Mesenteric fat pad (tissue), 1 donor: ENCODE data around the gene TECR. TPM values are rescaled to one million over a fixed set of nuclear protein-coding genes. Genes with fewer than 3 reads are reported as not detected.
A peak's percentile ranks its signal among the peaks of the same experiment; 100 is the strongest.

Experiments used
- DNase-seq: peaks from one replicate; pipeline ENCODE4 v3.0.0-alpha.2; 2020; ENCODE audit warnings: low spot score
- total RNA-seq: library from RNA; stranded (reverse); fragmentation: NEBNext Ultra II Directional; extraction: Animal tissue kit (Norgen Biotek cat#: 25700); gene quantifications from one replicate; pipeline ENCODE4 v1.2.1, GENCODE V29; 2021
- donor health status: DM: yes; HTN: yes; CAD: no.

TECR gene
- total RNA-seq, 1 donor from 2014 or later: 119 TPM

DNA sequence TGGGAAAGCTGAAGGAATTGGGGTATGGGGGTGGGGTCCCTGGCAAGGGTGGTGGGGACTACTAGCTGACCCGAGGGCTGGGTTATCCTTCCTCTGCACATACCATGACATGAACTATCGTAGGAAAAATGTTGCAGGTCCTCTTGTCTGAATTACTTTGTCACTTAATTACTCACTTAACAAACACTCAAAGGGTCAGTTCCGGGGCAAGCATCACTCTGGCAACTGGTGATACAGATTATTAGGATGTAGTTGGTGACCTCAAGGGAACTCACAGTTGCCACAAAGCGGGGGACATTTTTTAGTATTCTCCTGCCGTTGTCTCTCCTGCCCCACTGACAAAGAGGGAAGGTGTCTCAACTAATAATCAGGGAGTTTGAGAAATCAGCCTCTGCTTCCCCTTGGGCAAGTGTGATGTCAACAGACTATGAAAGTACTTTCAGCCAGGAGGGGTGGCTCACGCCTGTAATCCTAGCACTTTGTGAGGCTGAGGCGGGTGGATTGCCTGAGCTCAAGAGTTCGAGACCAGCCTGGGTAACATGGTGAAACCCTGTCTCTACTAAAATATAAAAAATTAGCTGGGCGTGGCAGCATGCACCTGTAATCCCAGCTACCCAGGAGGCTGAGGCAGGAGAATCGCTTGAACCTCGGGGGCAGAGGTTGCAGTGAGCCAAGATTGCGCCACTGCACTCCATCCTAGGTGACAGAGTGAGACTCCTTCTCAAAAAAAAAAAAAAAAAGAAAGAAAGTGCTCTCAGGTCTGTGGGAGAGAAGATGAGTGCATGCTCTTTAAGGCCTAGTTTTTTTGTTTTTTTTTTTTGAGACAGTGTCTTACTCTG lies 21.5 kb upstream of the TECR start:
- no peak for DNase-seq

DNA sequence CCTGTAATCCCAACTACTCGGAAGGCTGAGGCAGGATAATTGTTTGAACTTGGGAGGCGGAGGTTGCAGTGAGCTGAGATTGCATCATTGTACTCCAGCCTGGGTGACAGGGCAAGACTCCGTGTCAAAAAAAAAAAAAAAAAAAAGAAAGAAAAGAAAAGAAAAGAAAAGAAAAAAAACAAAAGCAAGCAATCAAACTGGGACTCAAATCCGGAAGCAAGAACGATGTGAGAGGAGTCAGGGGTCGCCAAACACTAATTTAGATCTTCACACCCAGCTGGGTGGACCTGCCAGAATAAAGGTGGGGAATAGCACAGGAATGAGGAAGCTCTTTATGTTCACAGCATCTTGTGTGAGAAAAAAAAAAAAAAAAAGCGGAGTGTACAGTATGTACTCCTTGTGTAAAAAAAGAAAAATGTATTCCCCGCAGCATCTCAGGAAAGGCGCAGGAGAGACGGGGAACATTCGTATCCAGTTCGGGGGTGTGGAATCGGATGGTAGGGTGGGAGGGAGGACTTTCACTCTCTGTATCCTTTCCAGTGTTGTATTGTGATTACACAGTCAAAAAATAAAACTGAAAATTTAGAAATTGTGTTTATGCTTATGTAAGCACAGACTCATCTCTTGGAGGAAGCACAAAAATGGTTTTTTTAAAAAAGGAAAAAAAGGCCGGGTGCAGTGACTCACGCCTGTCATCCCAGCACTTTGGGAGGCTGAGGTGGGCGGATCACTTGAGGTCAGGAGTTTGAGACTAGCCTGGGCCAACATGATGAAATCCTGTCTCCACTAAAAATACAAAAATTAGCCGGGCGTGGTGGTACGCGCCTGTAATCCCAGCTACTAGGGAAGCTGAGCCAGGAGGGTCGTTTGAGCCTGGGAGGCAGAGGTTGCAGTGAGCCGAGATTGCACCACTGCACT lies 18.8 kb upstream of the TECR start:
- no peak for DNase-seq

DNA sequence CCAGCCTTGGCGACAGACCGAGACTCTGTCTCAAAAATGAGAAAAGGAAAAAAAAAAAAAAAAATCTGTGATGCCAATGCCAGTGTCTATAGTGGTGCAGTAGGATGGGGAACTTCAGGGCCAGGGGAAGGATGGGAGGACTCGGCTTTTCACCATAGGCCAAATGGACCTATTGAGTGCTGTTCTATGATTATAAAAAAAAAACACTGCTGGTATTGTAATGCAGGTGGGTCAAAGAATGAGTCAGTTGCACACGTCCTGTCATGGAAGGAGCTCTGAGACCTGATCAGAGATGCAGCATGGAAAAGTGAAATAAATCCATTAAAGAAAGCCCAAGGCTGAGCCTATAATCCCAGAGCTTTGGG lies 18.2 kb upstream of the TECR start:
- no peak for DNase-seq

DNA sequence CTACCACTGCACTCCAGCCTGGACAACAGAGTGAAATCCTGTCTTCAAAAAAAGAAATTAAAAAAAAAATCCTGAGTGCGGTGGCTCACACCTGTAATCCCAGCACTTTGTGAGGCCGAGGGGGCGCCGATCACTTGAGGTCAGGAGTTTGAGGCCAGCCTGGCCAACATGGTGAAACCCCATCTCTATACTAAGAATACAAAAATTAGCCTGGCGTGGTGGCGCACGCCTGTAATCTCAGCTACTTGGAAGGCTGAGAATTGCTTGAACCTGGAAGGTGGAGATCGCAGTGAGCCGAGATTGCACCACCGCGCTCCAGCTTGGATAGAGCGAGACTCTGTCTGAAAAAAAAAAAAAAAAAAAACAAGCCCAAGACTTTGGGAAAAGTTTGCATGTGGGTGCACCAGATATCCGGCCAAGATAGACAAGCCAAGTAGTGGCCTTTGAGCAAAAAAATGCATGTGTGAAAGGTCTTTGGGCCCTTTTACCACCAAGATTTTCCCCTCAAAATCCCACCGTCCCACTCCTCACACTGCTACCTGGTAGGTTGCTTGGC lies 16.9 kb upstream of the TECR start:
- no peak for DNase-seq

DNA sequence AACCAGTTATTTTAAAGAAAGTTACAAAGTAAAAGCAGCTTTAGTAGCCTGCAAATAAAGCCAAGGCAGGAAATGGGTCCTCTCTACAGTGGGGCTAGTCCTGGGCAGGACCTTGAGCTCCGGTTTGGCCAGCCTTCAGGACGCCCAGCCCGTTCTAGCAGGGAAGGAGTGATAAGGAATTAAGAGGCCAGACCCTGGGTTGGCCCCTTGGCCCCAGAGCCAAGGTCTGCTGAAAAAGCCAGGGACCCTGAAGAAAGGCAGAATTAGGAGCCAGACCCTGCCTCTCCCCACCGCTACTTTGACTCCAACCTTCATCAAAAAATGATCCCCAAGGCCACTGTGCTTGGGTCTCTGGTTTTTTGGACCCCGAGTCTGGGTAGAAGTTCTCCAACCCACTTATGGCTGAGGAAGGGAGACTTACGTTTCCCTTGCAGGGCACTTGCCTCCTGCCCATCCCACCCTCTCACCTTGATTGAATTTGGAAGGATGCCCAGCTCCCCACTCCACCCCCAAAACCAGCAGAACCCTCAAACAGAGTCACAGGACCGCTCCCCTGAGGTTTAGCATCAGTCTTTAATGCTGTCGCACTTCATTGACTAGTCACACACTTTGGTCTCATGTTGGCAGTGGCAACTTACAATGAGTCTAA lies 15.1 kb upstream of the TECR start:
- DNase-seq: no peak

DNA sequence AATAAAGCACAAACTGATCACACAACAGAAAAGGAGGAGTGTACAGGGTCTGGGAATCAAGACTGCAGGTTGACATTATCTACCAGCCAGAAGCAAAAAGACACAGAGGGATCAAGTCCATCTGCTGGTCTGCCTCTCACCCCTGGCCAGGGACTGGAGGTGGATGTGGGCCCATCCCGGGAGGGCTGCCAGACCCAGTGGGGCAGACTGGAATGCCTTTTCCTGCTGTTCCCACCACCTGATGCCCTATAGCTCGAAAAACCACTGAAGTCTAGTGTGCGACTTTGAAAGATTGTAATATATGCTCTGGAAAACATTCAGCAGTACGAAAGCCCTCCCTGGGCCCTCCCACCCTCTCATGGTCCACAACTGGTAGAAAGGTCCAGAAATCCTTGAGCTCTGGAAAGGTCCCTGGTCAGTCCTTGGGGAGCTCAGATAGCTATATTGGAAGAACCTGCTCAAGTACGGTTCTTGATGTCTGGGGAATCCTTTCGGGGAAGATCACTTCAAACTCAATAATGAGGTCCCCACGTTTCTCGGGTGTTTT lies 13.8 kb upstream of the TECR start:
- no peak for DNase-seq

DNA sequence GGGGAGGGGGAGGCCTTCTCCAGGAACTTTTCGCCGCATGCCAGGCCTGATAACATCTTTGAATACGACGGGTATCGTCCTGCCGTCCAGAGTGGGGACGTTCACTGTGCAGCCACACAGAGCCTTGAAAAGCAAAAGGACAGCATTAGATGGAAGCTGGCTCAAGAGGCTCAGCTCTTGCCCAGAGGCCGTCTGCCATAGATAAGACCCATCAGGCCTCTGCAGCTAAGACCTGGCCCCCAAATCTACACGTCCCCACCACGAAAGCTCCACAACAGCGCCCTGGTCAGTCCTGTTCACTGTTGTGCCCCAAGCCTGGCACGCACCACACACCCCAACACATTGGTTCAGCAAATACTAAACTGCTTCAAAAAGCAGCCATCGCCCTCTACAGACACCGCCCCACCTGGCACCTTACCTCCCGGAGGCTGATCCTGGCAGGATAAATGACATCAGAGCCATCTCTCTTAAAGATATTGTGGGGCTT lies 13.3 kb upstream of the TECR start:
- DNase-seq: no peak

DNA sequence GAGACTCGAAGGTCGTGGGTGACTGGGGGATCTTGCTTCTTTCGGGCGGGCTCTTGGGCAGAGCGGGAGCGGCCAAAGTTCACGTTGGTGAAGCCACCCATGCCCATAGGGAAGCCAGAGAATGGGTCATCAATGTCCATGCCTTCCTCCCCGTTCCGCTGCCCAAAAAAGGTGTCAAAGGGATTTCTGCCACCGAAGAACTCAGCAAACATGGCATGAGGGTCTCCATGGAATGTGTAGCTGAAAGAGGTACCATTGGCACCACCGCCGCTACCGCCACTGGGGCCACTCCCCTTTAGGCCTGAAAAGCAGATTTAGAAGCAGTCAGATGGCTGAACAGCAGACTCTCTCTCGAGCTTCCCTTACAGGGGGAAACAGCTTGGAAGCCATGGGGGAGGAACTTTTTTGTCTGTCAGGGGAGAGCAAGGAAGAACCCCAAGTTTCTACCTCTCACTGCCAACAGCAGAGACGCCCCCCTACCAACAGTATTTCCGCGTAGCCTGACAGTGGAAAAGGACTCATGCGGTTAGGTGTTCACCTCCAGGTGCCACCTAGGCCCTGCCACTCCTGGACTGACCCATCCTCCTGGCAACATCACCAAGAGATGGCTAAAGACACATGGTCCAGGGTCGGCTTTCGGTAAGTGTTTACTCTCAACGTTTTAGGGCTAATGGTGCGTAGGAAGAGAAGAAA lies 12.5 kb upstream of the TECR start:
- DNase-seq: no peak

DNA sequence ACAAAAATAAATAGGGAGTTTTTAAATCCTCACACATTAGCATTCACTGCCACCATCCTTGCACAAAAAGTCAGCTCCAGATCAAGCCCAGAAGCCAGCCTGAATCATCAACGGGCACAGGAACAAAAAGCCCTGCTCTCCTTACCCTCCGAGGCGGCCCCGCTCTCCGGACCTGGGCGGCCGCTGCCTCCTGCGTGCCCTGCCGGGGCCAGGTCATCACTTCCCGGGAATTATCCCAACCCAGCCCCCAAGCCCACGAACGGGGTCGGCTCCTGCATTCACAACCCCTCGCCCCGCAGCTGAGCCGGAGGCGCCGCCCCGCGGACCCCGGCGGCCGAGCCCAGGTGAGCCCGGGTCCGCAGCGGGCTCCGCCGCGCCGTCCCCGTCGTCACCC lies 12.0 kb upstream of the TECR start:
- DNase-seq: peak; percentile 89

DNA sequence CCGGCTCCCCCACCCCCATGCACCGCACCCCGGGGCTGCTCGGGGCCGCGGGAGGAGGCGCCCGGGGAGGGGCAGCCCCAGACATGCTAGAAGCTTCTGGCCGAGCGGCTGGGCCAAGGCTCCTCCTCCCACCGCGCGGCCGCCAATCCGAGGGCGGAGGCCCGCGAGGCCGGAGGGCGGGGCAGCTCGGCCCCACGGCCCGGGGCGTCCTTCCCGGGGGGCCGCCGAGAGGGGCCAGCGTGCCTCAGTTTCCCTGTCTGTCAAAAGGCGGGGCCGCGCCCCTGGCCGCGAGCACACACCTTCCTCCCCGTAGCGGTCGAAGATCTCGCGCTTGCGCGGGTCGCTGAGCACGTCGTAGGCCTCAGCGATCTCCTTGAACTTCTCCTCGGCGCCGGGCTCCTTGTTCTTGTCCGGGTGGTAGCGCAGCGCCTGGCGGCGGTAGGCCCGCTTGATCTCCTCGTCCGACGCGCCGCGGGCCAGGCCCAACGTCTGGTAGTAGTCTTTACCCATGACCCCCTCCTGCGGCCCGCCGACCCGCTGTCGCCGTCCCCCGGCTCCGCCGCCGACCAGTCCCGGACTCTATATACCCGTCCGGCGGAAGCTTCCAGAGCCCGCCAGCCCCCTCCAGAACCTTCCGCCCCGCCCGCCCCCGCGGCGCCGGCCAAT lies 11.4 kb upstream of the TECR start, which contains the start of gene DNAJB1:
Gene DNAJB1, minus strand, starts transcription at position 558 of the 666 bp plus-strand sequence. Its CDS starts 48 bp downstream, at position 510.
- DNase-seq: peak; percentile 93

DNA sequence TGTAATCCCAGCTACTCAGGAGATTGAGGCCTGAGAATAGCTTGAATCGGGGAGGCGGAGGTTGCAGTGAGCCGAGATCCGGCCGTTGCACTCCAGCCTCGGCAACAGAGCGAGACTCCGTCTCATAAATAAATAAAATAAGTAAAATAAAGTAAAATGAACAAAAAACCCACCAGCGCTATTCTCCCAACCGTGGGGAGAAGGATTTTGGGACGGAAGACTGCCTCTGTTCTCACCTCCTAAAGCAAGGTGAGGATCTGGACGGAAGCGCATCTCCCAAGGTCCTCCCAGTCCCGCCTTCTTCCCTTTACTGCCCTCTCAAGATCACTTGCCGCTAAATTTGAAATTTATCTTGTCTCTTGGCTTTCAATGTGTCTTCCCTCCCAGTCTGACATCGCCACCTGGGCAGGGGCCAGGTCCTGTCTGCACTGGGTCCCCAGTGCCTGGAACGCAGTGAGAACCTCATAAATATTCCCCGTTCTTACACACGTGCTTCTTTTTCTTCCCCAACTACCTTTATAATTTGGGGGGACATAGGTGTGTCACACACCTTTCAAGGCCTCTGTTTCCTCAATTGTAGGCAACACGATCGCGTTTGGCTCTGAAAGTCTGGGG lies 10.0 kb upstream of the TECR start:
- no peak for DNase-seq

DNA sequence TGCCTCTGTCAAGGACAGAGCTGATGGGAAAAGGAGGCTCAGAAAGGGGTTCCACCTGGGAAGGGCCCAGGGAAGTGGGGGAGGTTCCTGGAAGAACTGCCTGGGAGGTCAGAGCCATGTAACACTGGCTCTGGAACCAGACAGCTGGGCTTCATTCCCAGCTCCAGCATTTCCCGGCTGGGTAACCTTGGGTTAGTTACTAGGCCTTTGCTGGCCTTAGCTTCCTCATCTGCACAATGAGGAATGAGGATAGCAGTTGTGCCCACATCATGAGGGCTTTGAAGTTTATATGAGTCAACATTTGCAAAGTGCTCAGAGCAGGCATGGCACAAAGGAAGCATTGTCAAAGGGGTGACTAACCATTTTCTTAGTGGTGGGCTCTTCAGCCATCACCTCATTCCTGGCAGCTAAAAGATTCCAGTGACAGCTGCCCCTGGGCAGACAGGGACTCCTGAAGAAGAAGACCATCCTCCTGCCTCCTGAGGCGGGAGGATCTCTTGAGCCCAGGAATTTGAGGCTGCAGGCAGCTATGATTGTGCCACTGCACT lies 9.5 kb upstream of the TECR start:
- DNase-seq: no peak

DNA sequence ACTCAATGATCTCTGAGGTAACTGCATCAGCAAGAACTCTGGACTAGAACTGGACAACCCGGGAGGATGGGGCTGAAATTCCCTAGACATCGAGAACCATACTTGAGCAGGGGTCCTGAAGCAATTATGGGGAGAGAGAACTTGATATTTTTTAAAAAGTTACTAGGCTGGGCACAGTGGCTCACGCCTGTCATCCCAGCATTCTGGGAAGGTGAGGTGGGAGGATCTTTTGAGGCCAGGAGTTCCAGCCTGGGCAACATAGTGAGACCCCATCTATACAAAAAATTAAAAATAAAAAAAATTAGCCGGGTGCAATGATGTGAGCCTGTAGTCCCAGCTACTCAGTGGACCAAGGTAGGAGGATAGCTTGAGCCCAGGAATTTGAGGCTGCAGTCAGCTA lies 8.9 kb upstream of the TECR start:
- DNase-seq: no peak

DNA sequence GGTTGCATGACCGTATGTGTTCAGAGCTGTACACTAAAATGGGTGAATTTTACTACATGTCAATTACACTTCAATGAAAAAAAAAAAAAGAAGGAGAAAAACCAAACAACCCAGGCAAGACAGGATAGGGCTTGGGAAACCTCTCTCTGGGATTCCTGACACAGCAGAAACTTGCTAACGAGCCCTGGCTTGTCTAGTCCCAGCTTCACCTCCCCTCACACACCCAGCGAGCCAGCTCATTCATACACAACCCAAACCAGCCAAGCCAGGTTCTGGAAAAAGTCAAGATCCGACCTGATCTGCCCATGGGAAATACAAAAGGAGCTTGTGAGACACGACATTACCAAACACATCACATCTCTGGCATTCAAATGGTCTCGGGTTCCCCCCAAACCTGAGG lies 3.7 kb upstream of the TECR start:
- DNase-seq: no peak

DNA sequence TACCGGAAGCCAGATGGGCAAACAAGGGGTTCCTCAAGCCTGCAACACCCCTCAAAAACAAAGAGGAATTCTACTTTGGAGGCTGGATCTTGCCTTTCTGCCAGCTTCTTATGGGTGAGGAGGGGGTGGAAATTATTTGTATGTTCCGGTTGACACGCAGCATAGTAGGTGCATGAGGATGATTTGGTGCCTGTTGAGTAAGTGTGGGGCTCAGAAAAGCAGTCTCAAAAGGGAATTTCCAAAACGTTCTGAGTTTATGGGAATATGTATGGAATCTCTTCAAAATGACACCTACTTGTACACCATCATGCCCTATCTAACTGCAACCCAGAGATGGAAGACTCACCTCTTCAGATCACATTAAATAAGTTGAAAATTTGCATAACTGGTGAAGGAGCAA lies 3.0 kb upstream of the TECR start:
- no peak for DNase-seq

DNA sequence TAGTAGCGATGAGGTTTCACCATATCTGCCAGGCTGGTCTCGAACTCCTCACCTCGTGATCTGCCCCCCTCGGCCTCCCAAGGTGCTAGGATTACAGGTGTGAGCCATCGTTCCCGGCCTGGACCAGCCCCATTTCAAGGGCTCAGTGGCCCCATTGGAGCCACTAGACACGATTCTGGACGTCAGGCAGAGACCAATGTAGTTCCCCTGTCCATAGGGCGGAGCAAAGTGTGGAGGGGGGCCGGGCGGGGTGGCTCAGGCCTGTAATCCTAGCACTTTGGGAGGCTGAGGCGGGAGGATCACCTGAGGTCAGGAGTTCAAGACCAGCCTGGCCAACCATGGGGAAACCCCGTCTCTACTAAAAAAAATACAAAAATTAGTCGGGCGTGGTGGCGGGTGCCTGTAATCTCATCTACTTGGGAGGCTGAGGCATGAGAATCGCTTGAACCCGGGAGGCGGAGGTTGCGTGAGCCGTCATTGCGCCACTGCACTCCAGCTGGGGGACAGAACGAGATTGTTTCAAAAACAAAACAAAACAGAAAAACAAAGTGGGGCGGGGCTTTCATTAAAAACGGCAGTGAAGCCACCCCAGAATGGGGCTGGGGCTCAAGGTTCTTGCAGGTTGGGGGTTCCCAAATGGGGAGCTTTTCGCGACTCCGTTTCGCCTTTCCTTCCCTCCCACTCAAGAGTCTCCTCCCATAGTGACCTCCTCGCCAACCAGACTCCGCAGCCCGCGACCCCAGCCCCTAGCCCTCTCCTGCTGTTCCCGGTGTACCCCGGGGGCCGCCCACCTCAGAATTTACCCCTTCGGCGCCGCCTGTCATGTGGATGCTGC lies 758 bp upstream of the TECR start:
- DNase-seq: no peak

DNA sequence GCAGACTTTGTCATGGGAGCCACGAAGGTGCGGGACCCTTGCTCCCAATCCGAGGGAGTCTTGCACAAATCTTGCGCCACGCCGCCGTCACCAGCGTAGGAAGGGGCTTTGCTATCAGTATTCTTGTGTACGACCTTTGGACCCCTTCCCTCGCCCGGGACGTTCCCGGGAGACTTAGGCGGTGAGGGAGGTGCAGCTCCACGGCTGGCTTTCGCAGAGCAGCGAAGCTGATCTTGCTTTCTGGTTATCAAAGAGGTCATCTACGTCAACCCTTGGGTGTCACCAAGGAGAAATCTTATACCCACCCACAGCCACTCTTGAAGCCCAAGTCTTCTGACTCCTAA lies 583 bp downstream of the TECR start:
- DNase-seq: peak; percentile 93

DNA sequence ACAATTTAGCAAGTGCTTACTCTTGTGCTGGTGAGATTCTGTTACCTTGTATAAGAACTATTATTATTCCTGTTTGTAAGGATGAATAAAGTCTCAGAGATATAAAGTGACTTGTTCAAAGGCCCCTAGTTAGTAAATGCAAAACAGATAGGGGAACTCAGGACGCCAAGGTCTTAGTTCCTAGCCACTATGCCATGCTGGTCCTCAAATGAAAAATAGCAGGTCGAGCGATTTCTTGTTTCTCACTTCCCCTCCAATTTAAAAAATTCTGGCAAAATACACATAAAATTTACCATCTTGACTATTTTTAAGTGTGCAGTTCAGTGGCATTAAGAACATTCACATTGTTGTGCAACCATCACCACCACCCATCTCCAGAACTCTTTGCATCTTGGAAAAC lies 1.1 kb downstream of the TECR start:
- no peak for DNase-seq
